K562 (cell line): ENCODE data around the gene PAFAH1B2. TPM values are rescaled to one million over a fixed set of nuclear protein-coding genes. Genes with fewer than 3 reads are reported as not detected.

Experiments used
- ATAC-seq: fragments of 200-7000 bp; cut with Tn5 transposase; 3 replicates; pipeline ENCODE4 v1.9.1; 2020; ENCODE audit warnings: moderate library complexity
- BruUV-seq: library from RNA; stranded (reverse); fragments of 400-500 nt; replicated peaks from 2 replicates; lab custom pipeline; 2021; lab: Mats Ljungman, UMichigan
- CTCF ChIA-PET: fragments of 300-600 bp; formaldehyde crosslinking; extraction: SDS; loops from one replicate; lab custom pipeline; 2021; ENCODE audit warnings: low intra/inter-chr PET ratio; lab: Yijun Ruan, JAX
- POLR2A ChIA-PET: fragments of 300-600, 350-650 bp; sonication (Branson Sonifier 250); formaldehyde crosslinking; extraction: SDS; loops from one replicate; lab custom pipeline; 2021; ENCODE audit warnings: antibody characterized with exemption, inconsistent platforms; lab: Yijun Ruan, JAX
- DNase-seq, 4 experiments: peaks; one replicate each; pipeline versions ENCODE4 v3.0.0 to v3.0.0-alpha.2; 2011 to 2018; ENCODE audit warnings: low spot score in 3 of 4, mixed read lengths in 3 of 4; ENCODE audit errors: extremely low read depth in 1 of 4
- FAIRE-seq: peaks from 2 replicates; lab custom pipeline; 2011; peaks lifted over from hg19 to GRCh38; lab: Jason Lieb, UNC
- H2AFZ ChIP-seq: 2 replicates; pipeline ENCODE4 v1.6.0; 2011; ENCODE audit warnings: low read depth, low read length, control low read depth, inconsistent platforms
- H3K27ac ChIP-seq: fragments of 200-600 bp; 3 replicates; pipeline ENCODE4 v1.8.0; 2011; ENCODE audit warnings: low read depth, mild to moderate bottlenecking, control low read depth, inconsistent platforms, low read length, moderate library complexity, mixed read lengths; ENCODE audit errors: extremely low read depth
- H3K27me3 ChIP-seq, 2 experiments: fragments of 300-600 bp in 1 of 2; 2 replicates in 1 of 2; 3 replicates in 1 of 2; pipeline versions ENCODE4 v1.6.0 to v1.8.0; 2011; ENCODE audit warnings: inconsistent platforms in 2 of 2, low read length in 2 of 2, mild to moderate bottlenecking in 1 of 2, mixed read lengths in 1 of 2, moderate library complexity in 1 of 2; ENCODE audit not compliant: control insufficient read depth in 2 of 2, insufficient read depth in 2 of 2
- H3K36me3 ChIP-seq: fragments of 300-600 bp; 3 replicates; pipeline ENCODE4 v1.8.0; 2011; ENCODE audit warnings: mild to moderate bottlenecking, low read length, inconsistent platforms; ENCODE audit not compliant: control insufficient read depth, insufficient read depth
- H3K4me1 ChIP-seq, 2 experiments: fragments of 200-600 bp in 1 of 2; replicated peaks in 1 of 2; 2 replicates in 1 of 2; 3 replicates in 1 of 2; pipeline versions ENCODE4 v1.5.1 to v1.8.0; 2011; ENCODE audit warnings: inconsistent platforms in 2 of 2, low read length in 2 of 2, mild to moderate bottlenecking in 1 of 2, mixed read lengths in 1 of 2, moderate library complexity in 1 of 2; ENCODE audit not compliant: control insufficient read depth in 2 of 2, insufficient read depth in 2 of 2
- H3K4me2 ChIP-seq: 2 replicates; pipeline ENCODE4 v1.6.1; 2011; ENCODE audit warnings: low read length, control low read depth, inconsistent platforms, mixed read lengths; ENCODE audit not compliant: insufficient read depth
- H3K4me3 ChIP-seq: fragments of 200-600 bp; sonication (generic), shearing (Covaris generic); 2 replicates; pipeline ENCODE4 v1.5.1; 2016; ENCODE audit warnings: control low read depth, inconsistent platforms
- H3K79me2 ChIP-seq: fragments of 200-600 bp; 3 replicates; pipeline ENCODE4 v1.8.0; 2011; ENCODE audit warnings: low read length, inconsistent platforms; ENCODE audit not compliant: control insufficient read depth, insufficient read depth
- H3K9ac ChIP-seq, 2 experiments: 2 replicates each; pipeline versions ENCODE4 v1.6.0 to v1.6.1; 2011; ENCODE audit warnings: low read depth in 2 of 2, low read length in 2 of 2, control low read depth in 1 of 2, inconsistent platforms in 1 of 2, mild to moderate bottlenecking in 1 of 2, mixed read lengths in 1 of 2; ENCODE audit not compliant: insufficient read depth in 1 of 2
- H3K9me1 ChIP-seq: one replicate; pipeline ENCODE4 v1.6.0; 2011; ENCODE audit warnings: inconsistent platforms, mild to moderate bottlenecking, low read length, moderate library complexity; ENCODE audit not compliant: control insufficient read depth, insufficient read depth
- H3K9me3 ChIP-seq: replicated peaks from 2 replicates; pipeline ENCODE4 v1.5.1; 2011; ENCODE audit warnings: low read depth, low read length, inconsistent platforms; ENCODE audit not compliant: control insufficient read depth, insufficient read depth
- H4K20me1 ChIP-seq: replicated peaks from 2 replicates; pipeline ENCODE4 v1.6.1; 2011; ENCODE audit warnings: low read length, inconsistent platforms, mixed read lengths; ENCODE audit not compliant: control insufficient read depth, insufficient read depth
- DDX20 ChIP-seq: fragments of 450-650 bp; IDR thresholded peaks from 2 replicates; pipeline ENCODE4 v1.6.1; 2016; ENCODE audit warnings: missing genetic modification characterization, low read depth, mild to moderate bottlenecking, missing compliant biosample characterization, moderate library complexity
- ETV6 ChIP-seq, 3 experiments: fragments of 150-350 bp in 1 of 3; sonication (generic) in 1 of 3; formaldehyde crosslinking in 1 of 3; IDR thresholded peaks; 2 replicates each; pipeline versions ENCODE4 v1.6.1 to v1.8.0; 2014 to 2022; ENCODE audit warnings: borderline replicate concordance in 2 of 3, low read depth in 2 of 3, antibody characterized with exemption in 1 of 3, low read length in 1 of 3, mild to moderate bottlenecking in 1 of 3, missing genetic modification reagents in 1 of 3
- POLR3G ChIP-seq: IDR thresholded peaks from 2 replicates; pipeline ENCODE4 v1.6.1; 2011; ENCODE audit not compliant: insufficient read length, insufficient replicate concordance; ENCODE audit errors: extremely low read depth
- SMARCC2 ChIP-seq: fragments of 450-650 bp; IDR thresholded peaks from 2 replicates; pipeline ENCODE4 v1.6.1; 2017; ENCODE audit warnings: antibody characterized with exemption, moderate library complexity, mild to moderate bottlenecking, low read depth
- STAG1 ChIP-seq: sonication (generic); formaldehyde crosslinking; IDR thresholded peaks from 2 replicates; pipeline ENCODE4 v1.5.0; 2020; ENCODE audit warnings: missing genetic modification reagents, borderline replicate concordance
- ZFX ChIP-seq: sonication (generic); formaldehyde crosslinking; IDR thresholded peaks from 2 replicates; pipeline ENCODE4 v1.8.0; 2022; ENCODE audit warnings: mild to moderate bottlenecking, missing genetic modification reagents, moderate library complexity
- ZNF354B ChIP-seq: fragments of 250-450 bp; sonication (Bioruptor Pico); IDR thresholded peaks from 2 replicates; pipeline ENCODE4 v1.4.0; 2020
- WGBS: fragments of 100-300 bp; shearing (Covaris generic); methylation state at CpG from one replicate; pipeline ENCODE4 v1.1.6; 2016; ENCODE audit warnings: low coverage, mixed read lengths; ENCODE audit not compliant: insufficient coverage; ENCODE audit errors: missing lambda C conversion rate; 5-methylcytosine and 5-hydroxymethylcytosine counted together
- in situ Hi-C: fragments of 300-500 bp; cut with MboI; formaldehyde crosslinking; loops from 4 replicates; pipeline ENCODE4 v1.15.0; 2018; ENCODE audit warnings: inconsistent platforms, mixed read lengths
- intact Hi-C: fragments of 100-400 bp; cut with micrococcal nuclease; formaldehyde crosslinking; loops from 2 replicates; pipeline ENCODE4 v1.14.2; 2022
- polyA plus RNA-seq, 8 experiments: library from polyadenylated mRNA; depleted of rRNA in 4 of 8; stranded (reverse) in 5 of 8; unstranded in 3 of 8; fragments of >200 nt; fragmentation: Nextera tagmentation in 2 of 8; fragmentation: Illumina TruSeq in 1 of 8; extraction: Ambion mirVana in 2 of 8; extraction: Trizol in 1 of 8; gene quantifications; 2 replicates each; pipeline versions ENCODE4 v1.2.1 to v1.2.3, GENCODE V29; 2011 to 2014; ENCODE audit warnings: inconsistent platforms in 1 of 8, missing spikeins in 1 of 8
- total RNA-seq, 7 experiments: library from RNA; depleted of rRNA in 6 of 7; stranded (reverse); fragments of >200 nt in 6 of 7; fragmentation: Illumina TruSeq in 2 of 7; extraction: Trizol in 2 of 7; gene quantifications; 2 replicates each; pipeline versions ENCODE4 v1.2.1 to v1.2.3, GENCODE V29; 2011 to 2021; ENCODE audit warnings: low replicate concordance in 1 of 7

Gene PAFAH1B2
- total and polyA plus RNA-seq, 9 of the 15 experiments (the other 6 are each of a cell fraction or from before 2014, with no cell fraction given), result 27.8 to 94.7 (median 64.9) TPM

DNA sequence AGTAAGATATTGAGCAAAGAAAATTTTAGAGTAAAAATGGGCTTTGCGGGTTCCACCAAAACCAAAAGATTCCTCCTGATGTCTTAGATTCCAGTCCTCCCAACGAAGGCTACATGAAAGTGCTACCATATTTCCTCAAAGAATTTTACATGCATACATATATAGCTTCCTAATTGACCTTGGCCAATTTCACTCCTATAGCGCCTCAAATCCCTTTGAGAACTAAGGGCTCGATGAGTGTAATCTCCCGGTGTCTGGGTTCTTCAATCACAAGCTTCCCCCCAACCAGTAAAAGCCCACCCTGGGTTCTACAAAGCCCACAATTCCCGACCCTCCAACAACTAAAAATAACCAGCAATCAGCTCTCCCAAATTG, 47.1 kb upstream of the PAFAH1B2 start:
- Histone ChIP-seq H3K27ac (peak overlapping the region; percentile 90; the same call in 2 of the 3 replicates), H3K4me2 (peak overlapping the region; percentile 82), H3K9ac (peak overlapping the region; percentile 69 to 97; a peak in 3 of 4 replicates), H3K4me3 (peak overlapping the region; percentile 91), H3K27me3 (no peaks in the 10 kb centered on the region), H3K4me1 (peaks cover 22 to 34% of the 10 kb centered on the region in 2 experiments), H2AFZ (no peak overlapping the region), H3K79me2 (peaks cover 61% of the 10 kb centered on the region), H3K36me3 (peaks cover 2% of the 10 kb centered on the region; the same call in 2 of the 3 replicates), H4K20me1 (peaks cover 32% of the 10 kb centered on the region), H3K9me1 (no peaks in the 10 kb centered on the region), H3K9me3 (no peaks in the 10 kb centered on the region)
- intact Hi-C loops (loop anchor here (2.0 to 5.0 kb wide), 5 partner anchors 26 to 216 kb away; no protein-coding TSS in a partner anchor), in situ Hi-C loops (no loop called here)
- POLR2A ChIA-PET, result interaction anchor here (0.5 to 2.4 kb wide), 11 partner anchors 9 to 1003 kb away, joined by 3 to 6 read pairs (median 4); partner anchors contain the start of gene APOA1
- no peak for FAIRE-seq
- DNase-seq, result no peak
- no peak for ATAC-seq
- TF ChIP-seq ZNF354B (CRISPR knock-in tag) (no peak), ZFX (peak; percentile 12; the same call in 1 of the 2 replicates), DDX20 (no peak), STAG1 (no peak), ETV6 (IDR thresholded peaks at IDR 0.05; ENCODE audit: borderline replicate concordance in 1 of 2, low read depth in 2 of 2, low read length in 1 of 2) (no peak), ETV6 (CRISPR knock-in tag; IDR thresholded peaks at IDR 0.05; ENCODE audit: borderline replicate concordance) (no peak), POLR3G (no peak), SMARCC2 (no peak)
- WGBS, result 3% methylated on average over 6 of the region's 6 CpGs
- CTCF ChIA-PET, result no interaction called here
- BruUV-seq, result no TSS peak
